Neural crest cell (in vitro differentiated cells): ENCODE results near the gene C11orf21. TPM values are rescaled to one million over a fixed set of nuclear protein-coding genes. Genes with fewer than 3 reads are reported as not detected.

ENCODE experiments used
- DNase-seq: peaks from one replicate; pipeline ENCODE4 v3.0.0; 2021; ENCODE audit warnings: low read depth, mixed read lengths, low spot score
- H3K27ac Mint-ChIP-seq: one replicate; pipeline ENCODE4 v1.8.0; 2021; ENCODE audit warnings: mild to moderate bottlenecking, mixed read lengths; ENCODE audit not compliant: unreplicated experiment
- H3K27me3 Mint-ChIP-seq: 2 replicates; pipeline ENCODE4 v1.8.0; 2021; ENCODE audit warnings: low read depth, mild to moderate bottlenecking, mixed read lengths
- H3K36me3 Mint-ChIP-seq: 2 replicates; pipeline ENCODE4 v1.8.0; 2021; ENCODE audit warnings: low read depth, mild to moderate bottlenecking, mixed read lengths
- H3K4me1 Mint-ChIP-seq: 2 replicates; pipeline ENCODE4 v1.8.0; 2021; ENCODE audit warnings: mixed read lengths
- H3K4me3 Mint-ChIP-seq: one replicate; pipeline ENCODE4 v1.8.0; 2021; ENCODE audit warnings: mild to moderate bottlenecking, mixed read lengths
- H3K9me3 Mint-ChIP-seq: 2 replicates; pipeline ENCODE4 v1.8.0; 2021; ENCODE audit warnings: mixed read lengths
- total RNA-seq: library from RNA; stranded (reverse); gene quantifications from 2 replicates; pipeline ENCODE4 v1.2.1, GENCODE V29; 2021
- TF ChIP-seq, protein P1 (sequence below): fragments of 200-600 bp; sonication (generic); conservative IDR thresholded peaks from 2 replicates; pipeline ENCODE4 v1.5.0; 2021; ENCODE audit warnings: antibody characterized with exemption, mild to moderate bottlenecking

The C11orf21 gene
- total RNA-seq, 1 donor from 2014 or later: not detected

DNA sequence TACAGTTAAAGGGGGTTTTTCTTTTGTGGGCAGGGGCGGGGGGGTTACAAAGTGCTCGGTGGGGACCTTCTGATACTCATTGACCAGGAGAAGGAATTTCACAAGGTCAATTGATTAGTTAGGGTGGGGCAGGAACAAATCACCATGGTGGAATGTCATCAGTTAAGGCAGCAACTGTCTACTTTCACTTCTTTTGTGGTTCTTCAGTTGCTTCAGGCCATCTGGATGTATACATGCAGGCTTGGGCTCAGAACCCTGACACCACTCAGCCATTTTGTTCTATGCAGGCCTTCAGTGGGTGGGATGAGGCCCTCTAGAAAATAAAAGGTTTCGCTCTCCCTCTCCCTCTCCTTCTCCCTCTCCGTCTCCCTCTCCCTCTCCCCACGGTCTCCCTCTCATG lies 29.7 kb upstream of the C11orf21 start:
- Mint-ChIP-seq H3K4me3 (no peak overlapping the region), H3K9me3 (peaks cover 8% of the 10 kb centered on the region), H3K36me3 (peaks cover 14% of the 10 kb centered on the region), H3K27me3 (peaks cover under 1% of the 10 kb centered on the region), H3K4me1 (peaks cover 5% of the 10 kb centered on the region), H3K27ac (no peak overlapping the region)
- TF ChIP-seq, protein P1, sequence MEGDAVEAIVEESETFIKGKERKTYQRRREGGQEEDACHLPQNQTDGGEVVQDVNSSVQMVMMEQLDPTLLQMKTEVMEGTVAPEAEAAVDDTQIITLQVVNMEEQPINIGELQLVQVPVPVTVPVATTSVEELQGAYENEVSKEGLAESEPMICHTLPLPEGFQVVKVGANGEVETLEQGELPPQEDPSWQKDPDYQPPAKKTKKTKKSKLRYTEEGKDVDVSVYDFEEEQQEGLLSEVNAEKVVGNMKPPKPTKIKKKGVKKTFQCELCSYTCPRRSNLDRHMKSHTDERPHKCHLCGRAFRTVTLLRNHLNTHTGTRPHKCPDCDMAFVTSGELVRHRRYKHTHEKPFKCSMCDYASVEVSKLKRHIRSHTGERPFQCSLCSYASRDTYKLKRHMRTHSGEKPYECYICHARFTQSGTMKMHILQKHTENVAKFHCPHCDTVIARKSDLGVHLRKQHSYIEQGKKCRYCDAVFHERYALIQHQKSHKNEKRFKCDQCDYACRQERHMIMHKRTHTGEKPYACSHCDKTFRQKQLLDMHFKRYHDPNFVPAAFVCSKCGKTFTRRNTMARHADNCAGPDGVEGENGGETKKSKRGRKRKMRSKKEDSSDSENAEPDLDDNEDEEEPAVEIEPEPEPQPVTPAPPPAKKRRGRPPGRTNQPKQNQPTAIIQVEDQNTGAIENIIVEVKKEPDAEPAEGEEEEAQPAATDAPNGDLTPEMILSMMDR: no peak
- no peak for DNase-seq

DNA sequence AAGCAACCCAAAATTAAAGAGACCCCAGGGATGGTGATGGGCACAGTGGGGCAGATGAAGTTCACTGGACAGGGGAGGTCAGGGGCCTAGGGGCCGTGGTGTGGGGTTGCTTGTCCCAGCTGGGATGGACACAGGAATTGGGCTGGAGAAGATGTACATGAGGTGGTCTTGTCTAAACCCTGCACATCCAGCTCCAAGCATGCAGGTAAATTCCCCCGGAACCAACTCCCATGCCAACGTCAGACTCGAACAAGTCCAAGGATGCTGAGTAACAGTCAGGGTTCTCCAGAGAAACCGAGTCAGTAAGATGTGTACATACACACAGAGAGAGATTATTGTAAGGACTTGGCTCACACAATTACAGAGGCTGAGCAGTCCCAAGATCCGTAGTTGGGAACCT lies 29.0 kb upstream of the C11orf21 start:
- Mint-ChIP-seq H3K36me3 (peaks cover 14% of the 10 kb centered on the region), H3K27ac (no peak overlapping the region), H3K4me1 (peaks cover 5% of the 10 kb centered on the region), H3K9me3 (peaks cover 8% of the 10 kb centered on the region), H3K27me3 (no peaks in the 10 kb centered on the region), H3K4me3 (no peak overlapping the region)
- TF ChIP-seq, protein P1: no peak
- no peak for DNase-seq

GRCh38 chr11:2329551-2329950 lies 27.8 kb upstream of the C11orf21 start:
- H3K4me1 Mint-ChIP-seq: peaks cover 5% of the 10 kb centered on the region
- peaks cover 8% of the 10 kb centered on the region for H3K9me3 Mint-ChIP-seq
- DNase-seq: no peak
- no peak overlapping the region for H3K4me3 Mint-ChIP-seq
- H3K27me3 Mint-ChIP-seq: no peaks in the 10 kb centered on the region
- TF ChIP-seq, protein P1: no peak
- H3K36me3 Mint-ChIP-seq: peaks cover 14% of the 10 kb centered on the region
- H3K27ac Mint-ChIP-seq: no peak overlapping the region

GRCh38 chr11:2328656-2329354 lies 27.1 kb upstream of the C11orf21 start:
- peaks cover 8% of the 10 kb centered on the region for H3K9me3 Mint-ChIP-seq
- TF ChIP-seq, protein P1: no peak
- DNase-seq: no peak
- no peak overlapping the region for H3K4me3 Mint-ChIP-seq
- H3K4me1 Mint-ChIP-seq: peaks cover 5% of the 10 kb centered on the region
- H3K27me3 Mint-ChIP-seq: no peaks in the 10 kb centered on the region
- peaks cover 14% of the 10 kb centered on the region for H3K36me3 Mint-ChIP-seq
- no peak overlapping the region for H3K27ac Mint-ChIP-seq

GRCh38 chr11:2328021-2328420 lies 26.3 kb upstream of the C11orf21 start:
- Mint-ChIP-seq H3K4me3 (no peak overlapping the region), H3K9me3 (peaks cover 8% of the 10 kb centered on the region), H3K27ac (no peak overlapping the region), H3K4me1 (peaks cover 5% of the 10 kb centered on the region), H3K27me3 (no peaks in the 10 kb centered on the region), H3K36me3 (peaks cover 14% of the 10 kb centered on the region)
- TF ChIP-seq, protein P1: no peak
- no peak for DNase-seq
